OCI-LY1 (cell line): ENCODE measurements around the gene FBXO45.
"Not testable (repeated sequence)": the region's sequence is repeated elsewhere in the genome, so short reads cannot be mapped to it uniquely, and the experiment has no call there.

Experiments used
- H2AFZ ChIP-seq: fragments of 200-600 bp; sonication (generic), shearing (Covaris generic); 2 replicates; pipeline ENCODE4 v1.6.0; 2014; ENCODE audit warnings: antibody characterized with exemption, mild to moderate bottlenecking, low read length
- H3F3A ChIP-seq: fragments of 200-600 bp; sonication (generic), shearing (Covaris generic); 2 replicates; pipeline ENCODE4 v1.6.0; 2014; ENCODE audit warnings: mild to moderate bottlenecking, antibody characterized with exemption, low read length, moderate library complexity; ENCODE audit not compliant: insufficient read depth
- H3K27ac ChIP-seq: fragments of 200-600 bp; sonication (generic); 2 replicates; pipeline ENCODE4 v1.5.1; 2014; ENCODE audit warnings: low read length, mixed run types, mild to moderate bottlenecking, low read depth; ENCODE audit not compliant: poor library complexity, severe bottlenecking
- H3K27me3 ChIP-seq: fragments of 200-600 bp; sonication (generic); 2 replicates; pipeline ENCODE4 v1.6.0; 2014; ENCODE audit warnings: antibody characterized with exemption, mild to moderate bottlenecking, low read length, moderate library complexity; ENCODE audit not compliant: insufficient read depth
- H3K36me3 ChIP-seq: fragments of 200-600 bp; sonication (generic); 2 replicates; pipeline ENCODE4 v1.6.1; 2014; ENCODE audit warnings: mild to moderate bottlenecking, antibody characterized with exemption, low read length, moderate library complexity, mixed read lengths; ENCODE audit not compliant: insufficient read depth
- H3K4me1 ChIP-seq: fragments of 200-600 bp; sonication (generic); 2 replicates; pipeline ENCODE4 v1.5.1; 2014; ENCODE audit warnings: mild to moderate bottlenecking, low read length, moderate library complexity; ENCODE audit not compliant: insufficient read depth, severe bottlenecking
- H3K4me2 ChIP-seq: fragments of 200-600 bp; sonication (generic), shearing (Covaris generic); 2 replicates; pipeline ENCODE4 v1.6.1; 2014; ENCODE audit warnings: low read length
- H3K4me3 ChIP-seq: fragments of 200-600 bp; sonication (generic); 2 replicates; pipeline ENCODE4 v1.5.1; 2014; ENCODE audit warnings: low read length, low read depth, mild to moderate bottlenecking, mixed read lengths; ENCODE audit not compliant: poor library complexity, severe bottlenecking
- H3K79me2 ChIP-seq: fragments of 200-600 bp; shearing (Covaris generic); 2 replicates; pipeline ENCODE4 v1.6.1; 2016; ENCODE audit warnings: mixed run types, low read length, mixed read lengths; ENCODE audit not compliant: insufficient read depth
- H3K9ac ChIP-seq: fragments of 200-600 bp; sonication (generic), shearing (Covaris generic); 2 replicates; pipeline ENCODE4 v1.6.1; 2014; ENCODE audit warnings: mild to moderate bottlenecking, low read length, mixed read lengths
- H3K9me2 ChIP-seq: fragments of 200-600 bp; sonication (generic), shearing (Covaris generic); 2 replicates; pipeline ENCODE4 v1.6.1; 2014; ENCODE audit warnings: low read depth, mild to moderate bottlenecking, low read length, mixed read lengths
- H3K9me3 ChIP-seq: fragments of 200-600 bp; shearing (Covaris generic); 2 replicates; pipeline ENCODE4 v1.6.1; 2014; ENCODE audit warnings: low read length, mixed read lengths
- H4K20me1 ChIP-seq: fragments of 200-600 bp; sonication (generic), shearing (Covaris generic); 2 replicates; pipeline ENCODE4 v1.6.0; 2016; ENCODE audit warnings: mild to moderate bottlenecking, low read length; ENCODE audit not compliant: insufficient read depth
- EZH2 ChIP-seq: fragments of 200-600 bp; sonication (generic), shearing (Covaris generic); IDR thresholded peaks from 2 replicates; pipeline ENCODE4 v1.8.0; 2017; ENCODE audit warnings: borderline replicate concordance, mixed run types, mild to moderate bottlenecking, antibody characterized with exemption, low read length, moderate library complexity, mixed read lengths
- TF ChIP-seq, protein P1 (sequence below): fragments of 200-600 bp; sonication (generic), shearing (Covaris generic); IDR thresholded peaks from 2 replicates; pipeline ENCODE4 v1.5.1; 2017; ENCODE audit warnings: mild to moderate bottlenecking, antibody characterized with exemption, low read length, moderate library complexity, mixed read lengths

FBXO45 gene

DNA sequence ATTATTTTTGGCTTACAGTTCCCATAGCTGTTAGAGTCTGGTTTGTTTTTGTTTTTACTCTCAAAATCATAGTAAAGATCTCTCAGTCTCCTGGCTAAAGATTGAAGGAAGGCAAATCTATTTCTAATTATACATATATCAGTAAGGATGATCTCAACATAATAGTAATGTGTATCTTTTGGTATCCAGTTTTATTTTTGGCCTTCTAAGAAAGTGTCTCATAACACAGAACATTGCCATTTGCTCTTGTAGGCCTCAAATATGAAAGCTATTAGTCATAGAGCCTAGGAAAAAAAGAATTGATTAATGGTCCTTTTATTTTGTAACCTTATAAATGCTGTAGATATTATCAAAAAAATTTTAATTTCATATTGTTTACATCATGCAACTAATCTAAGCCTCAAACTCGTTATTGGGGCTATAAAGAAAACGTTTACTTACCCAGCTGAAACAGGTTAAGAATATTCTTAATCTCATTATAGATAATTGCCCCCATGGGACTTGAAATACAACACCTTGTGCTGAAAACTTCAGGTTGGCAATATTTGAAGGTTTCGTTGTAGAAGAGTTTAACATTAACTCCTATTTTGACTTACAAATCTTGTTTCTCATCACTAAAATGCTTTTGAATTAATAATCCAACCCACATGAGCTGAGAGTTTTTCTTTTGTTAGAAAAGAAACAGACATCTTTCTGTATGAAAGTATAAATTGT, 16.7 kb downstream of the FBXO45 start:
- Histone ChIP-seq H3K9me2 (no peaks in the 10 kb centered on the region), H3K4me2 (no peak overlapping the region)

DNA sequence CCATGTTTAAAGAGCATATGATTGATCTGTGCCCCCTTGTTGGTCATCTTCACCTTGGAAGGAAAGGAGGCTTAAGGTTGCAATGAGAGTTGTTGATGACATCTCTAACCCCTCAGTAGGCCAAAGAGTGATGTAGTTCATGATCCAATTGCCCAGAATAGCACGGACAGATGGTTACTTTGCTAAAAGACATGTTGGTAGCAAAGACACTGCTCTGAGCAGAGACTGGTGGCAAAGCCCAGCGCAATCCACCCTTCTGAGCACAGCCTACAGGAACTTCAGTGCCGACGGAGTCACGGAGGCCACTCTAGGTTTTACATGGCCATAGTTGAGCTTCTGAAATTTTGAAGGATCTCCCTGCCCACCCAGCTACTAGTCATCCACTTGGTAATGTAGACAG, 21.8 kb downstream of the FBXO45 start:
- Histone ChIP-seq H2AFZ (no peak overlapping the region), H3K9me2 (no peaks in the 10 kb centered on the region), H3K4me1 (no peaks in the 10 kb centered on the region), H3K4me3 (no peak overlapping the region), H3K27me3 (no peaks in the 10 kb centered on the region), H3F3A (no peaks in the 10 kb centered on the region), H3K36me3 (peaks cover 18% of the 10 kb centered on the region; the same call in 1 of the 2 replicates), H3K79me2 (no peaks in the 10 kb centered on the region), H3K9me3 (no peaks in the 10 kb centered on the region), H3K9ac (no peak overlapping the region), H3K4me2 (no peak overlapping the region), H4K20me1 (no peaks in the 10 kb centered on the region), H3K27ac (no peak overlapping the region)
- TF ChIP-seq, protein P1, sequence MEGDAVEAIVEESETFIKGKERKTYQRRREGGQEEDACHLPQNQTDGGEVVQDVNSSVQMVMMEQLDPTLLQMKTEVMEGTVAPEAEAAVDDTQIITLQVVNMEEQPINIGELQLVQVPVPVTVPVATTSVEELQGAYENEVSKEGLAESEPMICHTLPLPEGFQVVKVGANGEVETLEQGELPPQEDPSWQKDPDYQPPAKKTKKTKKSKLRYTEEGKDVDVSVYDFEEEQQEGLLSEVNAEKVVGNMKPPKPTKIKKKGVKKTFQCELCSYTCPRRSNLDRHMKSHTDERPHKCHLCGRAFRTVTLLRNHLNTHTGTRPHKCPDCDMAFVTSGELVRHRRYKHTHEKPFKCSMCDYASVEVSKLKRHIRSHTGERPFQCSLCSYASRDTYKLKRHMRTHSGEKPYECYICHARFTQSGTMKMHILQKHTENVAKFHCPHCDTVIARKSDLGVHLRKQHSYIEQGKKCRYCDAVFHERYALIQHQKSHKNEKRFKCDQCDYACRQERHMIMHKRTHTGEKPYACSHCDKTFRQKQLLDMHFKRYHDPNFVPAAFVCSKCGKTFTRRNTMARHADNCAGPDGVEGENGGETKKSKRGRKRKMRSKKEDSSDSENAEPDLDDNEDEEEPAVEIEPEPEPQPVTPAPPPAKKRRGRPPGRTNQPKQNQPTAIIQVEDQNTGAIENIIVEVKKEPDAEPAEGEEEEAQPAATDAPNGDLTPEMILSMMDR: no peak
- TF ChIP-seq EZH2: no peak

More for the DNA sequence above, 16.7 kb downstream of the FBXO45 start:
- Histone ChIP-seq H3K9ac (no peak overlapping the region), H3K9me3 (no peaks in the 10 kb centered on the region), H3K27ac (no peak overlapping the region), H3K79me2 (no peaks in the 10 kb centered on the region), H4K20me1 (no peaks in the 10 kb centered on the region), H3K4me1 (no peaks in the 10 kb centered on the region), H3K27me3 (no peaks in the 10 kb centered on the region), H2AFZ (no peak overlapping the region), H3K4me3 (no peak overlapping the region), H3K36me3 (peaks cover 56% of the 10 kb centered on the region), H3F3A (no peaks in the 10 kb centered on the region)
- TF ChIP-seq EZH2: no peak
- TF ChIP-seq, protein P1: no peak

DNA sequence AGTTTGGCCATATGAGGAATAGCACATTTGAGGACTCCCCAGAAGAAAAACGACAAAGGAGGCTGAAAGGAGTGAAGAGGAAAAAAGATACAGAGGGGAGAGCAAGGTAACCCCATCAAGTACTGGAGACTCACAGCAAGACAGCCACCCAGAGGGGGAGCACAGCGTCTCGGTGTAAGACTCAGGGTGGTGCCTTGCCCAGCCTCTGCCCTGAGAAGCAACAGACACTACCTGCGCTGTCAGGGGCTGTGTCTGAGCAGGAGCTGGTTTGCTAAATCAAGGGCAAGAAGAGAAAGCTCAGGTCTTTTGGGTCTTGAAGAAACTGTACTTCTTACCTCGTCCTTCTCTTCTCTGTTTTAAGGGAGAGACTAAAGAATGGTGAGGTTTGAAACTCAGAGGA, 27.9 kb downstream of the FBXO45 start:
- Histone ChIP-seq H3K79me2 (no peaks in the 10 kb centered on the region), H2AFZ (no peak overlapping the region), H3K9me3 (no peaks in the 10 kb centered on the region), H3K4me2 (no peak overlapping the region), H3K9ac (no peak overlapping the region), H3K9me2 (no peaks in the 10 kb centered on the region), H3F3A (no peaks in the 10 kb centered on the region), H3K27me3 (peaks cover 7% of the 10 kb centered on the region), H3K36me3 (no peaks in the 10 kb centered on the region), H3K27ac (no peak overlapping the region), H3K4me3 (no peak overlapping the region), H3K4me1 (no peaks in the 10 kb centered on the region), H4K20me1 (no peaks in the 10 kb centered on the region)
- TF ChIP-seq EZH2: no peak
- TF ChIP-seq, protein P1: no peak

DNA sequence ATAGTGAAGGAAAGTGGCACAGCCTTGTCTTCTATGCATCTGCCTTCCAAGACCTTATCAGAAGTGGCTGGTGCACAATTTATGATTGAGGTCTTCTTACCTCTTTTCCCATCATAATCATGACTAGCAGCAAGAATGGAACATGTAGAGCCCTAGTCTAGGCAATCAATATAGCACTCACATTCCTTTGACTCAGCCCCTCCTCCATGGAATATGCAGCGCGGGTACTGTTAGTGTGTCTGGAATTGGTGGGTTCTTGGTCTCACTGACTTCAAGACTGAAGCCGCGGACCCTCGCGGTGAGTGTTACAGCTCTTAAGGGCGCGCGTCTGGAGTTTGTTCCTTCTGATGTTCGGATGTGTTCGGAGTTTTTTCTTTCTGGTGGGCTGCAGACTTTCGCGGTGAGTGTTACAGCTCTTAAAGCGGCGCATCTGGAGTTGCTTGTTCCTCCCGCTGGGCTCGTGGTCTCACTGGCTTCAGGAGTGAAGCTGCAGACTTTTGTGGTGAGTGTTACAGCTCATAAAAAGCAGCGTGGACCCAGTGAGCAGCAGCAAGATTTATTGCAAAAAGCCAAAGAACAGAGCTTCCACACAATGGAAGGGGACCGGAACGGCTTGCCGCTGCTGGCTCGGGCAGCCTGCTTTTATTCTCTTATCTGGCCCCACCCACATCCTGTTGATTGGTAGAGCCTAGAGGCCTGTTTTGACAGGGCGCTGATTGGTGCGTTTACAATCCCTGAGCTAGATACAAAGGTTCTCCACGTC, 29.7 kb downstream of the FBXO45 start:
- H3K27me3 ChIP-seq, H3K4me3 ChIP-seq: not testable (repeated sequence)

More for the DNA sequence above, 29.7 kb downstream of the FBXO45 start:
- H2AFZ ChIP-seq, H3K27ac ChIP-seq, H3K9ac ChIP-seq, H3K79me2 ChIP-seq, H3K4me1 ChIP-seq, H4K20me1 ChIP-seq, H3K4me2 ChIP-seq, H3K36me3 ChIP-seq, H3K9me2 ChIP-seq, H3K9me3 ChIP-seq, H3F3A ChIP-seq: not testable (repeated sequence)
